ENCODE data around the gene WDR5.

WDR5 gene

DNA sequence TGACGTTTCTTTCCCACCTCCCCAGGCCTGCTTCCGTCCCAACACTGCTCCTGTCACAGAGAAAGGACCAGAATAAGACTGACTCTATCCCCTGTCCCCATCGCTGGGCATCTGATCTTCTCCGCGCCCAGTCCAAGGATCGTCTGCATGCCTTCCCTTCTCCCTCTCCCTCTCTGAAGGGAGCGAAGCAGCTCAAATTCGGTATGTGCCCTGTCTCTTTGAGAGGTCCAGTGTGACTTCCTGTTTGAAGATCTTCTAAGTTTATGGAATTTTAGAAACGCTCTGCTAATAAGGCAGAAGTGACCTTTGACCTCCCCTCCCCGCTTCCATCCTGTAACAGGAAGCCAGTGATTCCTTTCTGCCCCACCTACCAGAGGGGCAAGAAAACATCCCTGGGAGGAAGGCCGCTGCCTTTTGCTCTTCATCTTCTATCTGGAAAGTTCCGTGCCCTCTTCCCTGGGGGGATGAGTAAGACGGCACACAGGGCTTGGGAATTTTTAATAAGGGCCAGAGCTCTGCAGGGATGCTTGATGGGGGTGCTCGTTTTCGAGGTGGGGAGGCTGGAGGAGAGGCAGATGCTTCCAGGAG, 69.2 kb downstream of the WDR5 start:
- TF ChIP-seq, protein P1, sequence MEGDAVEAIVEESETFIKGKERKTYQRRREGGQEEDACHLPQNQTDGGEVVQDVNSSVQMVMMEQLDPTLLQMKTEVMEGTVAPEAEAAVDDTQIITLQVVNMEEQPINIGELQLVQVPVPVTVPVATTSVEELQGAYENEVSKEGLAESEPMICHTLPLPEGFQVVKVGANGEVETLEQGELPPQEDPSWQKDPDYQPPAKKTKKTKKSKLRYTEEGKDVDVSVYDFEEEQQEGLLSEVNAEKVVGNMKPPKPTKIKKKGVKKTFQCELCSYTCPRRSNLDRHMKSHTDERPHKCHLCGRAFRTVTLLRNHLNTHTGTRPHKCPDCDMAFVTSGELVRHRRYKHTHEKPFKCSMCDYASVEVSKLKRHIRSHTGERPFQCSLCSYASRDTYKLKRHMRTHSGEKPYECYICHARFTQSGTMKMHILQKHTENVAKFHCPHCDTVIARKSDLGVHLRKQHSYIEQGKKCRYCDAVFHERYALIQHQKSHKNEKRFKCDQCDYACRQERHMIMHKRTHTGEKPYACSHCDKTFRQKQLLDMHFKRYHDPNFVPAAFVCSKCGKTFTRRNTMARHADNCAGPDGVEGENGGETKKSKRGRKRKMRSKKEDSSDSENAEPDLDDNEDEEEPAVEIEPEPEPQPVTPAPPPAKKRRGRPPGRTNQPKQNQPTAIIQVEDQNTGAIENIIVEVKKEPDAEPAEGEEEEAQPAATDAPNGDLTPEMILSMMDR (IDR thresholded peaks at IDR 0.05; ENCODE audit: borderline replicate concordance, insufficient read depth, low read depth, low read length) = no peak
- no peak overlapping the region for H3K4me3 ChIP-seq (ENCODE audit: low read depth, low read length)

DNA sequence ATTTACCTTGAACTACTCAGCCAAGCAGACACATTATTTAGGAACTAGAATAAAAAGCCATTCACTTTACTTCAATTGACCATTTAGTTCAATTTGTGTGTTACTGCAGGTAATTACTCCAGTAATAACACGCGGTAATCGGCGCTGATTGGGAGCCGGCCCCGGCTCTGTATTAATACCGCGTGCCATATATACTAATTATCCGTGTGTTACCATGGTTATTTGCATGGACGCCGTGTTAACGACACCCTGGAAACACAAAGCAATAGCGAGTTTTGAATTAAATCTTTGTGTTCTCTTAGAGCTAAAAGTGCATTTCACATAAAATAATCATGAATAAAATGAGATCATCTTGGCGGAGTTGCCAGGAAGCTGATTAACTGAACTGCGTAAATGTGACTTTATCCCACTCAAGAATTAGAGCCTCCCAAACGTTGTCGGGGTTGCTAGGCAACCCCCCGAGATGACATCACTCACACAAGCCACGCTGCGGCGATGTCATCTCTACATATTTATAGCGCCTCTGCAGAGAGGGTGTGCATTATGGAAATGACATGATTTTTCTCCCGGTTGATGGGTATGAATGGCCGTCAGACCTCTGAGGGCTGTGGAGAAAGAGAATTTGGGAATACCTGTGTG, 69.9 kb downstream of the WDR5 start:
- TF ChIP-seq, protein P1 (IDR thresholded peaks at IDR 0.05; ENCODE audit: borderline replicate concordance, insufficient read depth, low read depth, low read length) = no peak
- no peak overlapping the region for H3K4me3 ChIP-seq (ENCODE audit: low read depth, low read length)

DNA sequence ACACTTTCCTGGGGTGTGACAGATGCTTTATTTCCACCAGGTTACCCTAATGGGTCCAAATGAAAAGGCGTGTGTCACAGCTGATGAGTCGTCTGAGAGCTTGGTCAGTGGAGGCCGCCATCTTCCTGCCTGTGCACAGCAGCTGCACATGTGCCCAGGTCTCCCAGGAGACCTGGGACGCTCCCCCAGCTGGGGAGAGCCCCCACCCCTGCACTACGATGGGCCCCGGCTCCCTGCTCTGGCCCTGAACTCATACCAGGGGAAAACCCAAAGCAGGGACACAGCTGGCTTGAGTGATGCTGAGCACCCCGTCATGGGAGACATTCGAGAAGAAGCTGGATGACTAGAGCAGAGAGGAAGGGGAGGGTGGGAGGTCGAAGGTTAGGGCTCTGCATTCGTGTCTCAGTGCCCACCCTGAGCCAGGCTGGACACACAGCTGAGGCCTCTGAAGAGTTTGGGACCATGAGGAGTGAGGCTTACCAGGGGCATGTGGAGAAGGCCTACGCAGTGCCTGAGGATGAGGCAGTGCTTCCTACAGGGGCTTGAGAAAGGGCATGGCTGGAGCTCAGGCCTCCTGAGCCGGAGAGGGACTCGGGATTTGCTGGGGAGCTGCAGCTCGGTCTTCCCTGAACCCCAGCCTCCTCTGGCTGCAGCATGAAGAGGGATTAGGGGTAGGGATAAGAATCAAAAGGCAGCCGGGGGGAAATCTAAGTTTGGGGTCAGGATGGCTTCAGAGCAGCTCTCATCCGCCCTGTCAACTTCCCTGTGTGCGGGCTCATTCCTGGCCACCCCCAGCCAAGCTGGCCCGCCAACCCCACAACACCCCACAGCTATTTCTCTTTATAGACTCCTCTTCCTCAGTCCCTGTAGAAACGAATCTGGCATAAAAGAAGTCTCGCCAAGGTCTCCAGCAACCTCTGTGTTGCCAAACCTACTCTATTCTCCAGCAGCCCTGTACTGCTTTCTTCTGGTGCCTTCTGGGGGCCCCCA, 70.7 kb downstream of the WDR5 start:
- H3K4me3 ChIP-seq (ENCODE audit: low read depth, low read length) = no peak overlapping the region
- TF ChIP-seq, protein P1 (IDR thresholded peaks at IDR 0.05; ENCODE audit: borderline replicate concordance, insufficient read depth, low read depth, low read length) = no peak

DNA sequence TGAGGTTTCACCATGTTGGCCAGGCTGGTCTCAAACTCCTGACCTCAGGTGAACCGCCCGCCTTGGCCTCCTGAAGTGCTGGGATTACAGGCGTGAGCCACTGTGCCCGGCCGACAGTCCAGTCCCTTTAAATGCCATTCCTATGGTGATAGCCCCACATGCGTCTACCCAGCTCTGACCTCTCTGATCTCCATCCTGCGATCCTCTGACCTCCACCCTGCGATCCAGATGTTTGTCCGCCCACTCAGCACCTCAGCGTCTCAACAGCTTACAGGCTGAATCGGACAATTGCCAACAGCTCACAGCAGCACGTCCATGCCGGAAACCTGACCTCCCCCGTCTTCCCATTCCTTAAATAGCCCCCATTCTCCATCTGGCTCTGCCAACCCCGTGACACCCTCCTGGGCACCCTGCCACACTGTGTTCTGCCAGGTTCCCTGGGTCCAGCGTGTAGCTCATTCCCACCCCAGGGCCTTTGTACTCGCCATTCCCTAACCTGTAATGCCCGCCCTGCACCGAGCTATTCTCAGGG, 72.5 kb downstream of the WDR5 start:
- TF ChIP-seq, protein P1 (IDR thresholded peaks at IDR 0.05; ENCODE audit: borderline replicate concordance, insufficient read depth, low read depth, low read length) = no peak
- H3K4me3 ChIP-seq (ENCODE audit: low read depth, low read length) = no peak overlapping the region

DNA sequence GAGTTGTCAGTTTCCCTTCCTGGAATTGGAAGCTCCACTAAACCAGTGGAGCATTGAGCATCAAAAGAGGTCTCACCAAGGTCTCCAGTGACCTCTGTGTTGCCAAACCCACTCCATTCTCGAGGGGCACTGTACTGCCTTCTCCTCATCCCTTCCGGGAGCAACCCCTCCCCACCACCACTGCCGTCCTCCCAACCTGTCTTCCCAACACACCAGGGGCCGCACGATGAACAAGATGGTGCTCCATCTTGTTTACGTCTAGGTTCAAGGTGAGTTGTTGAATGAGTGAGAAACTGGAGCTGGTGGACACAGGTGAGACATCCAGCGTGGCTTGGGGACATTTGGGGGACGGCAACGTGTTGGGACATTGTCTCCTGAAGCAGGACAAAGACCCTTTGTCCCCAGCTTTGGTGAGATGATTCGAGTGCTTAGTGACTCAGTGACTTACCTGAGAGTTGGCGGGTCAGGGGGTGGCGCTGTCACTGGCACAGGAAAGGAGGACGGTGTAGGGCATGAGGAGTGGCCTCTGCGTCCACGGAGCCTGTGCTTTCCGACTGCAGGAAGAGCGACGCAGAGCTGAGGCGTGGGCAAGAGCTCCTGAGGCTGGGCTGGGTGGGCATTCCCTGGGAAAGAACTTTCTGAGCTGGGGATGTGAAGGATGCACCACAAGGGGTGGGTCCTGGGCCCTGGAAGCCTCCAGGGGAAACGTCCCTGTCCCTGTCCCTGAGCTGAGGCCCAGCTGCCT, 73.3 kb downstream of the WDR5 start:
- H3K4me3 ChIP-seq (ENCODE audit: low read depth, low read length) = no peak overlapping the region
- TF ChIP-seq, protein P1 (IDR thresholded peaks at IDR 0.05; ENCODE audit: borderline replicate concordance, insufficient read depth, low read depth, low read length) = no peak
